ENCODE results near the gene ITM2B. TPM values are rescaled to one million over a fixed set of nuclear protein-coding genes. Genes with fewer than 3 reads are reported as not detected.
A peak's percentile ranks its signal among the peaks of the same experiment; 100 is the strongest.

ITM2B gene
- total RNA-seq, 3 donors from 2014 or later = 418 to 517 (median 511) TPM

- TF ChIP-seq CTCF (IDR thresholded peaks at IDR 0.05) = no peak
- intact Hi-C loops (cut with DNase I, micrococcal nuclease) = no loop called here
- Histone ChIP-seq H3K4me3 (no peak overlapping the region), H3K9me3 (no peaks in the 10 kb centered on the region), H3K4me1 (ENCODE audit: low read depth) (peaks cover 2% of the 10 kb centered on the region), H3K36me3 (ENCODE audit: low read depth) (no peaks in the 10 kb centered on the region)
- DNase-seq (no peak), ATAC-seq (no peak)
These were observed 85.4 kb downstream of the ITM2B start for GRCh38 chr13:48318377-48318811.

GRCh38 chr13:48318821-48319511 lies 86.0 kb downstream of the ITM2B start:
- ATAC-seq (peak; percentile 48), DNase-seq (peak; percentile 39 to 61 (median 41))
- intact Hi-C loops (cut with DNase I, micrococcal nuclease) = no loop called here
- no peaks in the 10 kb centered on the region for H3K36me3 ChIP-seq (ENCODE audit: low read depth)
- peaks cover 2% of the 10 kb centered on the region for H3K4me1 ChIP-seq (ENCODE audit: low read depth)
- TF ChIP-seq CTCF (IDR thresholded peaks at IDR 0.05) = no peak
- H3K4me3 ChIP-seq = no peak overlapping the region
- H3K9me3 ChIP-seq = no peaks in the 10 kb centered on the region

Other genes starting within 250 kb of the ITM2B start
- gene SUCLA2, start 231.9 kb upstream of the ITM2B start, total RNA-seq = 10 to 100 TPM; 42.3 to 66.8 (median 62.1) TPM
- 10 to 100 TPM; 17.9 to 25.4 (median 21.6) TPM for gene NUDT15, start 195.5 kb upstream of the ITM2B start, total RNA-seq
- gene MED4, start 138.1 kb upstream of the ITM2B start, total RNA-seq = 10 to 100 TPM; 42.0 to 47.6 (median 43.6) TPM
- 10 to 100 TPM; 23.4 to 30.0 (median 29.3) TPM for gene RB1, start 70.5 kb downstream of the ITM2B start, total RNA-seq
- gene LPAR6, start 179.9 kb downstream of the ITM2B start, total RNA-seq = 10 to 100 TPM; 10.7 to 15.0 (median 12.3) TPM